Umbilical cord (tissue), 2 donors: ENCODE measurements around the gene F2RL1. TPM values are rescaled to one million over a fixed set of nuclear protein-coding genes. Genes with fewer than 3 reads are reported as not detected.
"Not testable (repeated sequence)": the region's sequence is repeated elsewhere in the genome, so short reads cannot be mapped to it uniquely, and the experiment has no call there.

Experiments
- DNase-seq: peaks from one replicate; pipeline ENCODE4 v3.0.0-alpha.2; 2015; ENCODE audit warnings: low spot score
- total RNA-seq: library from RNA; depleted of rRNA; stranded (reverse); fragments of >200 nt; gene quantifications from one replicate; pipeline ENCODE4 v1.2.3, GENCODE V29; 2014; ENCODE audit warnings: low replicate concordance; ENCODE audit not compliant: insufficient read depth

The F2RL1 gene
- 3.9 TPM for total RNA-seq

GRCh38 chr5:76818844-76819831 lies at the start of gene F2RL1:
F2RL1 (plus strand) TSS chr5:76819030; CDS start chr5:76819183, 153 bp downstream.
- DNase-seq = peak; percentile 50

GRCh38 chr5:76771041-76771440 lies 47.8 kb upstream of the F2RL1 start:
- DNase-seq = not testable (repeated sequence)

- peak; percentile 29 for DNase-seq
Observed at GRCh38 chr5:76771705-76772405, 47.0 kb upstream of the F2RL1 start.

- no peak for DNase-seq
Observed at GRCh38 chr5:76775921-76776320, 42.9 kb upstream of the F2RL1 start.

GRCh38 chr5:76776391-76776790 lies 42.4 kb upstream of the F2RL1 start:
- DNase-seq = no peak

GRCh38 chr5:76780616-76781015 lies 38.2 kb upstream of the F2RL1 start:
- DNase-seq = not testable (repeated sequence)

- no peak for DNase-seq
Observed at GRCh38 chr5:76781775-76782174, 37.1 kb upstream of the F2RL1 start.

GRCh38 chr5:76782444-76782843 lies 36.4 kb upstream of the F2RL1 start:
- no peak for DNase-seq

GRCh38 chr5:76787237-76787636 lies 31.6 kb upstream of the F2RL1 start:
- DNase-seq = no peak

GRCh38 chr5:76788362-76788761 lies 30.5 kb upstream of the F2RL1 start:
- no peak for DNase-seq

GRCh38 chr5:76789275-76789674 lies 29.6 kb upstream of the F2RL1 start:
- not testable (repeated sequence) for DNase-seq

- DNase-seq = peak; percentile 83
Observed at GRCh38 chr5:76789991-76790581, 28.7 kb upstream of the F2RL1 start.

GRCh38 chr5:76790632-76791290 lies 28.1 kb upstream of the F2RL1 start:
- DNase-seq = peak; percentile 95

- DNase-seq = no peak
Observed at GRCh38 chr5:76791461-76791860, 27.4 kb upstream of the F2RL1 start.

- no peak for DNase-seq
Observed at GRCh38 chr5:76794871-76795270, 24.0 kb upstream of the F2RL1 start.

GRCh38 chr5:76799588-76799987 lies 19.2 kb upstream of the F2RL1 start:
- no peak for DNase-seq

- no peak for DNase-seq
Observed at GRCh38 chr5:76800579-76800978, 18.3 kb upstream of the F2RL1 start.

- DNase-seq = peak; percentile 84
Observed at GRCh38 chr5:76801159-76801802, 17.5 kb upstream of the F2RL1 start.

- no peak for DNase-seq
Observed at GRCh38 chr5:76801803-76802195, 17.0 kb upstream of the F2RL1 start.

- DNase-seq = no peak
Observed at GRCh38 chr5:76804266-76804665, 14.6 kb upstream of the F2RL1 start.
